HG02759 (cell line): ENCODE results near the gene SDC1.

Source experiments
- ATAC-seq: cut with Tn5 transposase; IDR thresholded peaks from one replicate; pipeline ENCODE4 v1.9.1; 2021; ENCODE audit warnings: mild to moderate bottlenecking, moderate library complexity; ENCODE audit not compliant: unreplicated experiment

Gene SDC1

GRCh38 chr2:20173496-20174402 is 51.2 kb downstream of the SDC1 start:
- ATAC-seq, result no peak

- no peak for ATAC-seq
Observed at GRCh38 chr2:20173064-20173463, 51.9 kb downstream of the SDC1 start.

DNA sequence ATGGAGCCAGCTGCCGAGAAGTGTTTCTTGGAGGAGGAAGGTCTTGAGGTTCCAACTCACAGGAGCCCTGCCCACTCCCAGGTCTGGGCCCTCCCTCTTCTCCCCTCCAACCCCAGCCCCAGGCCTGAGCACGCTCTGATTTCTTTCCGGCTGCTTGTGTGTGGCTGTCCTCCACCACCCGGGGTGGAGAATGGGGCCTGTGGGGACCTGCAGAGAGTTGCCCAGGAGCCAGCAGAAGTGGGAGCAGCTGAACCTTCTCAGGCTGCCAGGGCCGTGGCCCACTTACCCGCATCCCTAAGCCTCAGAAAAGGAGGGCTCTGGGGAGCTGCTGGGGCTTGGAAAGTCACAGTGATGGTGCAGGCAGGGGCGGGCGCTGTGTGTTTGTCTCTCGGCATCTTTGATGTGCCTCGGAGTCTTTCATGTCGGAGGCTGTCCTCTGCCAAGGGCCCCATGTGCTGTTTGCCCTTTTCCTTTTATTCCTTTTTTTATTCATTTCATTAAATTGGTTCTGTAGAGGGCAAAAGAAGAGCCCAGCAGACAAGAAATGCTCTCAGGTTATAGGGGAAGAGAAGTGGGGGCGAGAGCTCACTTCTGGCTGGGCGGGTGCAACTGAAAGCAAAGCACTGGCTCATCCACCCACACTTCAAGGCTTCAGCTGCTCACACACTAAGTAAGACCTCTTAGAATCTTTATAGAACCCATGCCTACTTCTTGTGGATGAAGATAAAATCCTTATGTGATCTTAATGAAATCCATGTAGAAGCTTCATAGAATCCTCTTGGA is 52.5 kb downstream of the SDC1 start:
- ATAC-seq, result no peak

DNA sequence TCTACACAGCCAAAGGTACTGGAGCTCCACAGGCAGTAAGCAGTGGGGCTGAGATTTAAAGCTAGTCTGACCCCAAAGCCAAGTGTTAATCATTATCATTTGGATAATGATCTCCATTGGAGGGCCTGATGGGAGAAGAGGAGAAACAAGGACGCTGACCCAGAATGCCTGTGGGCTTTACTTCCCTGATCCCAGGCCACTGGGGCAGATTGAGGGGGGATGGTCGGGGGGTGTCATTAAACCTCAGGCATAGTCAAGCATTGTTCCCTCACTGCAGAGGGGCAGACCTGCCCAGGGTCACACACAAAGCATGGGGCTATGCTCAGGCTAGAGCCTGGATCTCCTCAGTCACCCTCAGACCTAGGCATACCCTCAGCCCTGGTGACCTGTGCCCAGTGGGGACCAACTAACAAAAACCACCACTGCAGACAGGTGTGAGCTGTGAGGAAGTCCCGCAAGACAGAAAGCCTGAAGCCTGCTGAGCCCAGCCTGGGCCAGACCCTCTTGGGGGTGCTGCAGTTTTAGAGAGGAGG is 53.4 kb downstream of the SDC1 start:
- ATAC-seq, result no peak

GRCh38 chr2:20170704-20171250 is 54.2 kb downstream of the SDC1 start:
- ATAC-seq, result no peak

DNA sequence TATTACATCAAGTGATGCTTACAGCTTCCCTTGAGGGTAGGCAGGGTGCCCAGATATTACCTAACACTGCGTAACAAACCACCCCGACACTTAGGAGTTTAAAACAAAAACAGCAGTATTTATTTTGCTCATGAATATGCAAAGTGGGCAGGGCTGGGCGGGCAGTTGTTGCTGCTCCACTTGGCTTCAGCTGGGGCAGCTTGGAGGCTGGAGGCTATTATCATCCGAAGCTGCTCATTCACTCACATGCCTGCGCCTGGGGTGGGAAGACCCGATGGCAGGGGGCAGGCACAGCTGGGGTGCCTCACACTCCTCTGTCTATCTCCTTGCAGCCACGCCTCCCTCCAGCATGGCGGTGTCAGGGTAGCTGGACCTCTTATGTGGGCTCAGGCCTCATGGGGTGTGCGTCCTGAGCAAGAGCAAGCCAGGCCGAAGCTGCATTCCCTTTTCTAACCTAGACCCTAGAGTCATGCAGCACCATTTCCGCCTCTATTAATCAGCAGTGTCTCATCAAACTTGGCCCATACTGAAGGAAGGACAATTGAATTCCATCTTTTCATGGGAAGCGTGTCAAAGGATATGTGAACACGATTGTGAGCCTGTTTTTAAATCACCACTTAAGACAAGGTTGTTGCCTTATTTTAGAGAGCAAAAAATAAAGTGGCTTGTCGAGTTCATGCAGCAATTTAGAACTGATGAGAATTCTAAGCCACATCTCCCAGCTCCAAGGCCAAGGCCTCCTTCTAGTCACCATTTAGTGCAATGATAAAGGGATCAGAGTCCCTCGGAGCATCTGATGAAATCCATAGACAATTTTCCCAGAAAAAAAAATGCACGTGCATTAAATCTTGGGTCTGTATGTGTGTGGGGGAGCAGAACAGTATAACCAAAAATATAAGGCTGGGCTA is 54.9 kb downstream of the SDC1 start:
- ATAC-seq, result no peak

DNA sequence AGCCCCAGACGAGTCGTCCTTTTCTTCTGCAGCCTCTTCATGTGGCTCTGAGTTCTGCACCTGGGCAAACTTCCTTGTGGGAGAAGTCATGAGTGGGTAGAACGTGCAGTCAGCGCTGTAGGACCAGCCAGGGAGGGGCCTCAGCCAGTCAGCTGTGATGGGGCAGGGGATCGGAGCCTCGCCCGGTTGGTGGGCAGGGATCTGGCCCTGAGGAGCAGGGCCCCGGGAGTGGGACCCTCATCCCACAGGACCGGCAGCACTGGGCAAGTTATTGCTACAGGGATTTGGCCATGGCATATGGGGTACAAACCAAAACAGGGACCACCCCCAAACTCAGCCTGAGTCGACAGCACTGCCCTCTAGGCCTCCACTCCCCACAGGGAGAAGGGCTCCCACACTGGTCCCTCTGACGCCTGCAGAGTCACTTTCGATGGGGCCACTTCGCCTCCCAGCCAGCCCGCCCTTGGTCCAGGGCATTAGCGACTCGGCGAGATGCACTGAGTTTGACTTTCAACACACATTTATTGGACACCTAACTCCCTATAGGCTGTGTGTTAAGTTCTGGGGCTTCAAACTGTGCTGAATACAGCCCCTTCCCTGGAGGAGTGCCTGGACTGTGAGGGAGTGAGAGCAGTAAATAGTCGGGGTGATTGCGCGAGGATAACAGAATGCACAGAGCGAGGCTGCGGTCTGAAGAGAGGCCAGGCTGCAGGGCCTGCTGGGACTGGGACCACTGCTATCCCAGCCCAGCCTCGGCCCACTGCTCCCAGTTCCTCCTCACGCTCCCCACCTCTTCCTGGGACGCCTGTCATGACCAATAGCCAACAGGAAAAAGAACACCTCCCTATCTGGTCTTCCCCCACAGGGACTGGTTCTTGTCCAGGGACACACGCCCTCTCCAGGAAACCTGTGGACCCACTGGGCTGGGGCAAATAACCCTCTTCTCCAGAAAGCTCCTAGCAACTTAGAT is 55.9 kb downstream of the SDC1 start:
- no peak for ATAC-seq

GRCh38 chr2:20168048-20168726 is 56.7 kb downstream of the SDC1 start:
- no peak for ATAC-seq

GRCh38 chr2:20167356-20167755 is 57.6 kb downstream of the SDC1 start:
- ATAC-seq, result no peak

- peak; percentile 45 for ATAC-seq
Observed at GRCh38 chr2:20165677-20166509, 59.0 kb downstream of the SDC1 start.

DNA sequence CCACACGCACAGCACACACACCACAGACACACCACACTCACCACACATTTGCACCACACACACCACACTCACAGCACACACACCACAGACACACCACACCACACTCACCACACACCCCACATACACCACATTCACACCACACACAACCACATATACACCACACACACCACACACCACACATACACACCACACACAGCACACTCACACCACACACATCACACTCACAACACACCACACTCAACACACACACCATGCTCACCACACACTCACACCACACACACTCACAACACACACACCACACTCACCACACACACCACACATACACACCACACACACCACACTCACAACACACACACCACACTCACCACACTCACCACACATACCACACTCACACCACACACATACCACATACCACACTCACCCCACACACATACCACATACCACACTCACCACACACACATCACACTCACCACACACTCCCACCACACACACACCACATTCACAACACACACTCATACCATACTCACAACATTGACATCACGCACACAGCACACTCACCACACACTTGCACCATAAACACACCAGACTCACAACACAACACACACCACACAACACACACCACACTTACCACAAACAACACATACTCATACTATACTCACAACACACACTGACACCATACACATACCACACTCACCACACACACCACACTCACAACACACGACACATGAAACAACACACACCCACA is 60.0 kb downstream of the SDC1 start:
- no peak for ATAC-seq

GRCh38 chr2:20164061-20164733 is 60.7 kb downstream of the SDC1 start:
- no peak for ATAC-seq

- no peak for ATAC-seq
Observed at GRCh38 chr2:20159411-20160070, 65.4 kb downstream of the SDC1 start.

DNA sequence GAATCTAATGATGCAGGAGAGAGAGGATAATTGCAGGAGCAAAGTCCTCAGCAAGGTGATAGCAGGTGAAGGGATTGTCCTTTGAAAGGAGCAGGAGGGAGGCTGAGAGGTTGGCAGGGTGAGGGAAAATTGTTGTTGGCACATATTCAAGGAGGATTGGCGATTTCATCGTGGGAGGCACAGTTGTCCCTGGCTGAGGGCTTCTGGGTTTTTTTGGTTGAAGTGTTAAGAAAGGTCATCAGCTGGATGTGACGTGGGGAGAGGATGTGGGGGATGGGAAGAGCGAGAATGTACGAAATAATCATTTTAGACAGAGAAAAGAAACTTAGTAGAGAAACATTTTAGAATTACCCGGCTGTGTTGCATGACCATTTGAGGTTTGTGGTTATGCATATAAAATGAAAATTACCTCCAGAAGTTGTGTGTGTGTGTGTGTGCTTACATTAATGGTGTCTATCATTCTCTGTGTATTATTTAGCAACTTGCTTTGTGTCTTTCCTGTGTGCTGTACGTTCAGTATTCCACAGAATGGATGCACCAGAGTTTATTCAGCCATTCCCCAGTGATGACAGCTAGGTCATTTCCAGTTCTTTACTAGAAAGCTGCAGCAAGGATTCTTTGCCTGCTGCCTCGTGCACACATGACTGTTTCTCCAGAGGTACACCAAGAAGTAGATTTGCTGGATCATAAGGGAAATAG is 67.6 kb downstream of the SDC1 start:
- no peak for ATAC-seq

- ATAC-seq, result no peak
Observed at GRCh38 chr2:20156836-20157192, 68.1 kb downstream of the SDC1 start.
